ENCODE data around the gene TESMIN. TPM values are rescaled to one million over a fixed set of nuclear protein-coding genes. Genes with fewer than 3 reads are reported as not detected.

The TESMIN gene
- total and polyA plus RNA-seq, 2 of the 13 experiments (the other 11 are each of a cell fraction or from before 2014, with no cell fraction given), result 0.15 to 0.45 TPM

GRCh38 chr11:68714060-68714856, 37.1 kb downstream of the TESMIN start:
- Histone ChIP-seq H3K9ac (ENCODE audit: insufficient read depth, low read depth, low read length) (no peak overlapping the region), H3K27ac (ENCODE audit: extremely low read length, insufficient read depth, low read length) (no peak overlapping the region), H3K79me2 (ENCODE audit: insufficient read depth, low read length) (no peaks in the 10 kb centered on the region), H4K20me1 (ENCODE audit: insufficient read depth, low read length) (no peaks in the 10 kb centered on the region), H2AFZ (ENCODE audit: low read length) (no peak overlapping the region), H3K4me1 (ENCODE audit: insufficient read depth, low read length) (no peaks in the 10 kb centered on the region), H3K36me3 (replicated peaks in 1 of 2; ENCODE audit: control insufficient read depth in 1 of 2, insufficient read depth in 2 of 2, low read length in 2 of 2) (no peaks in the 10 kb centered on the region), H3K4me3 (replicated peaks in 1 of 3; ENCODE audit: insufficient read depth in 1 of 3, low read depth in 2 of 3, low read length in 3 of 3) (no peak overlapping the region), H3K4me2 (ENCODE audit: low read depth, low read length) (no peak overlapping the region), H3K9me3 (ENCODE audit: low read length) (no peaks in the 10 kb centered on the region), H3K27me3 (ENCODE audit: control insufficient read depth in 1 of 2, insufficient read depth in 2 of 2, low read length in 2 of 2) (peaks cover 6 to 56% of the 10 kb centered on the region in 2 experiments; a peak in 4 of 5 replicates)
- ATAC-seq (0 out of 3 replicates have a peak, but pooled peaks have one; percentile 31), DNase-seq (ENCODE audit: low spot score) (no peak), FAIRE-seq (no peak)
- WGBS (ENCODE audit: low lambda C conversion rate), result 19% methylated on average over 12 of the region's 23 CpGs
- no TSS peak for BruUV-seq (replicated peaks)
- ChIA-PET POLR2A (no interaction called here), CTCF (ENCODE audit: low intra/inter-chr PET ratio, low total read pairs) (no interaction called here)
- TF ChIP-seq MTF1 (CRISPR knock-in tag; IDR thresholded peaks at IDR 0.05) (no peak), SOX5 (CRISPR knock-in tag; IDR thresholded peaks at IDR 0.05; ENCODE audit: borderline replicate concordance) (no peak), BHLHE40 (IDR thresholded peaks at IDR 0.05; ENCODE audit: low read length) (no peak), MTA1 (CRISPR knock-in tag; IDR thresholded peaks at IDR 0.05; ENCODE audit: borderline replicate concordance) (no peak), MIER2 (CRISPR knock-in tag; IDR thresholded peaks at IDR 0.05) (0 out of 2 replicates have a peak, but pooled peaks have one; percentile 34)
- TF ChIP-seq, protein P1, sequence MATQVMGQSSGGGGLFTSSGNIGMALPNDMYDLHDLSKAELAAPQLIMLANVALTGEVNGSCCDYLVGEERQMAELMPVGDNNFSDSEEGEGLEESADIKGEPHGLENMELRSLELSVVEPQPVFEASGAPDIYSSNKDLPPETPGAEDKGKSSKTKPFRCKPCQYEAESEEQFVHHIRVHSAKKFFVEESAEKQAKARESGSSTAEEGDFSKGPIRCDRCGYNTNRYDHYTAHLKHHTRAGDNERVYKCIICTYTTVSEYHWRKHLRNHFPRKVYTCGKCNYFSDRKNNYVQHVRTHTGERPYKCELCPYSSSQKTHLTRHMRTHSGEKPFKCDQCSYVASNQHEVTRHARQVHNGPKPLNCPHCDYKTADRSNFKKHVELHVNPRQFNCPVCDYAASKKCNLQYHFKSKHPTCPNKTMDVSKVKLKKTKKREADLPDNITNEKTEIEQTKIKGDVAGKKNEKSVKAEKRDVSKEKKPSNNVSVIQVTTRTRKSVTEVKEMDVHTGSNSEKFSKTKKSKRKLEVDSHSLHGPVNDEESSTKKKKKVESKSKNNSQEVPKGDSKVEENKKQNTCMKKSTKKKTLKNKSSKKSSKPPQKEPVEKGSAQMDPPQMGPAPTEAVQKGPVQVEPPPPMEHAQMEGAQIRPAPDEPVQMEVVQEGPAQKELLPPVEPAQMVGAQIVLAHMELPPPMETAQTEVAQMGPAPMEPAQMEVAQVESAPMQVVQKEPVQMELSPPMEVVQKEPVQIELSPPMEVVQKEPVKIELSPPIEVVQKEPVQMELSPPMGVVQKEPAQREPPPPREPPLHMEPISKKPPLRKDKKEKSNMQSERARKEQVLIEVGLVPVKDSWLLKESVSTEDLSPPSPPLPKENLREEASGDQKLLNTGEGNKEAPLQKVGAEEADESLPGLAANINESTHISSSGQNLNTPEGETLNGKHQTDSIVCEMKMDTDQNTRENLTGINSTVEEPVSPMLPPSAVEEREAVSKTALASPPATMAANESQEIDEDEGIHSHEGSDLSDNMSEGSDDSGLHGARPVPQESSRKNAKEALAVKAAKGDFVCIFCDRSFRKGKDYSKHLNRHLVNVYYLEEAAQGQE (IDR thresholded peaks at IDR 0.05; ENCODE audit: borderline replicate concordance in 1 of 2, low read depth in 1 of 2, low read length in 2 of 2), result peak; percentile 22 to 82
- intact Hi-C loops (cut with micrococcal nuclease; ENCODE audit: unreplicated experiment), result no loop called here
- in situ Hi-C loops (cut with HindIII; ENCODE audit: extremely low pct_ligation_motif_present, low pct_unique_long_range_greater_than_20kb), result no loop called here

Data from HepG2 (cell line).